Panc1 (cell line): ENCODE measurements around the gene ZNF211. TPM values are rescaled to one million over a fixed set of nuclear protein-coding genes. Genes with fewer than 3 reads are reported as not detected.

Experiments used
- ATAC-seq: fragments of 200-7000 bp; cut with Tn5 transposase; 2 replicates; pipeline ENCODE4 v1.9.1; 2020; ENCODE audit warnings: mild to moderate bottlenecking, moderate library complexity
- BruUV-seq: library from RNA; stranded (reverse); fragments of 400-500 nt; replicated peaks from 2 replicates; lab custom pipeline; 2021; lab: Mats Ljungman, UMichigan
- CTCF ChIA-PET: fragments of 300-600 bp; sonication (Branson Sonifier 250); formaldehyde crosslinking; loops from one replicate; lab custom pipeline; 2022; ENCODE audit warnings: antibody characterized with exemption; lab: Charles Lee
- POLR2A ChIA-PET: fragments of 300-600 bp; sonication (Branson Sonifier 250); formaldehyde crosslinking; loops from one replicate; lab custom pipeline; 2022; ENCODE audit warnings: antibody characterized with exemption; lab: Charles Lee
- DNase-seq: peaks from one replicate; pipeline ENCODE4 v3.0.0-alpha.2; 2010; ENCODE audit warnings: low read depth, low spot score
- H3K27ac ChIP-seq: 2 replicates; pipeline ENCODE4 v1.5.1; 2011; ENCODE audit warnings: mild to moderate bottlenecking, low read length, inconsistent platforms
- H3K27me3 ChIP-seq: fragments of 200-500 bp; sonication (Bioruptor generic); 2 replicates; pipeline ENCODE4 v1.6.0; 2014; ENCODE audit warnings: low read length, inconsistent platforms; ENCODE audit not compliant: control insufficient read depth, insufficient read depth
- H3K36me3 ChIP-seq: fragments of 200-500 bp; sonication (Bioruptor generic); 2 replicates; pipeline ENCODE4 v1.5.1; 2014; ENCODE audit warnings: inconsistent platforms, mild to moderate bottlenecking, low read length, moderate library complexity; ENCODE audit not compliant: control insufficient read depth, insufficient read depth
- H3K4me1 ChIP-seq: 2 replicates; pipeline ENCODE4 v1.5.1; 2011; ENCODE audit warnings: inconsistent platforms, mild to moderate bottlenecking, low read length, moderate library complexity; ENCODE audit not compliant: control insufficient read depth, insufficient read depth
- H3K4me3 ChIP-seq, 2 experiments: 2 replicates each; pipeline ENCODE4 v1.5.1; 2011 to 2012; ENCODE audit warnings: low read depth in 2 of 2, low read length in 2 of 2, mild to moderate bottlenecking in 2 of 2, inconsistent platforms in 1 of 2, moderate library complexity in 1 of 2
- H3K9me3 ChIP-seq: fragments of 200-500 bp; sonication (Bioruptor generic); 2 replicates; pipeline ENCODE4 v1.5.1; 2014; ENCODE audit warnings: low read depth, mild to moderate bottlenecking, inconsistent platforms, low read length, moderate library complexity; ENCODE audit not compliant: control insufficient read depth, insufficient read depth
- POLR2AphosphoS5 ChIP-seq: IDR thresholded peaks from 2 replicates; pipeline ENCODE4 v1.6.1; 2012; ENCODE audit warnings: mild to moderate bottlenecking, low read depth, low read length, moderate library complexity
- SIN3A ChIP-seq: IDR thresholded peaks from 2 replicates; pipeline ENCODE4 v1.6.1; 2012; ENCODE audit warnings: low read depth, mild to moderate bottlenecking, low read length, moderate library complexity, borderline replicate concordance; ENCODE audit not compliant: insufficient read depth
- TCF7L2 ChIP-seq: IDR thresholded peaks from 2 replicates; pipeline ENCODE4 v1.6.1; 2011; ENCODE audit warnings: mild to moderate bottlenecking, low read depth, low read length, inconsistent platforms
- in situ Hi-C: cut with HindIII; loops from 2 replicates; pipeline ENCODE4 v1.10.0; 2016; ENCODE audit warnings: low sequenced_read_pairs, low pct_unique_long_range_greater_than_20kb
- intact Hi-C: fragments of 100-400 bp; cut with micrococcal nuclease; formaldehyde crosslinking; loops from one replicate; pipeline ENCODE4 v1.10.0; 2022; ENCODE audit not compliant: unreplicated experiment
- total RNA-seq: library from RNA; stranded (reverse); gene quantifications from one replicate; pipeline ENCODE4 v1.2.1, GENCODE V29; 2021; ENCODE audit not compliant: unreplicated experiment
- TF ChIP-seq, protein P1 (sequence below): fragments of 450-650 bp; IDR thresholded peaks from 2 replicates; pipeline ENCODE4 v1.5.1; 2017; ENCODE audit warnings: mild to moderate bottlenecking
- TF ChIP-seq, protein P2 (sequence below), 2 experiments: IDR thresholded peaks; 2 replicates each; pipeline ENCODE4 v1.6.1; 2011 to 2012; ENCODE audit warnings: low read depth in 2 of 2, control low read depth in 1 of 2, low read length in 1 of 2, mild to moderate bottlenecking in 1 of 2, moderate library complexity in 1 of 2; ENCODE audit not compliant: insufficient read depth in 1 of 2

ZNF211 gene
- total RNA-seq, 1 experiment from 2014 or later: 13.9 TPM

DNA sequence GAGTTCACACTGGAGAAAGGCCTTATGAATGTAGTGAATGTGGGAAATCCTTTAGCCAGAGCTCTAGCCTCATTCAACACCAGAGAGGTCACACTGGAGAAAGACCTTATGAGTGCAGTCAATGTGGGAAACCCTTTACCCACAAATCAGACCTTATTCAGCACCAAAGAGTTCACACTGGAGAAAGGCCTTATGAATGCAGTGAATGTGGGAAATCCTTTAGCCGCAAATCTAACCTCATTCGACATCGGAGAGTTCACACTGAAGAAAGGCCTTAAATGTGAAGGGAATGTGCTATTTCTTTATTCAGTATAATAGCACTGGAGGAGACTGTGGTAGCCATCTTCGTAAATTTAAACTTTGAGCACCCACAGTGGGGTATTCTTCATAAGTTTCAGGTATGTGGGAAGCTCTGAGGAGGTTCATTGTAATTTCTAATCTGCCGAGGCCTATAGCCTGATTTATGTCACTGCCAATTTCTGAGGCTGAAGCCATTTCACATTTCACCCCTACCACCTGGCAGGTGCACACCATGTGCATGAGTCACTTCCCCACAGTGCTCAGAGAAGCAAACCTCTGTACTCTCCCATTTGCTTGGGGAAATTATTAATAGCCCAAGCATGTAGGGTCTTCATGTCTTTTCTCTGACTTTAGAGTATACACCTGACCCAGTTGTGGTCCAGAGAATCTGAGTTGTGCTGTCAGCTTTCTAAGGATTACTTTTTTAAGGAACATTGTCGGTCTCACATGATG, 55.2 kb downstream of the ZNF211 start:
- DNase-seq (no peak), ATAC-seq (no peak)
- H3K36me3 ChIP-seq: 0 out of 2 replicates have a peak, but pooled peaks cover 6% of the 10 kb centered on the region
- TF ChIP-seq TCF7L2: no peak
- TF ChIP-seq POLR2AphosphoS5: no peak
- TF ChIP-seq, protein P1, sequence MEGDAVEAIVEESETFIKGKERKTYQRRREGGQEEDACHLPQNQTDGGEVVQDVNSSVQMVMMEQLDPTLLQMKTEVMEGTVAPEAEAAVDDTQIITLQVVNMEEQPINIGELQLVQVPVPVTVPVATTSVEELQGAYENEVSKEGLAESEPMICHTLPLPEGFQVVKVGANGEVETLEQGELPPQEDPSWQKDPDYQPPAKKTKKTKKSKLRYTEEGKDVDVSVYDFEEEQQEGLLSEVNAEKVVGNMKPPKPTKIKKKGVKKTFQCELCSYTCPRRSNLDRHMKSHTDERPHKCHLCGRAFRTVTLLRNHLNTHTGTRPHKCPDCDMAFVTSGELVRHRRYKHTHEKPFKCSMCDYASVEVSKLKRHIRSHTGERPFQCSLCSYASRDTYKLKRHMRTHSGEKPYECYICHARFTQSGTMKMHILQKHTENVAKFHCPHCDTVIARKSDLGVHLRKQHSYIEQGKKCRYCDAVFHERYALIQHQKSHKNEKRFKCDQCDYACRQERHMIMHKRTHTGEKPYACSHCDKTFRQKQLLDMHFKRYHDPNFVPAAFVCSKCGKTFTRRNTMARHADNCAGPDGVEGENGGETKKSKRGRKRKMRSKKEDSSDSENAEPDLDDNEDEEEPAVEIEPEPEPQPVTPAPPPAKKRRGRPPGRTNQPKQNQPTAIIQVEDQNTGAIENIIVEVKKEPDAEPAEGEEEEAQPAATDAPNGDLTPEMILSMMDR: no peak
- TF ChIP-seq, protein P2, sequence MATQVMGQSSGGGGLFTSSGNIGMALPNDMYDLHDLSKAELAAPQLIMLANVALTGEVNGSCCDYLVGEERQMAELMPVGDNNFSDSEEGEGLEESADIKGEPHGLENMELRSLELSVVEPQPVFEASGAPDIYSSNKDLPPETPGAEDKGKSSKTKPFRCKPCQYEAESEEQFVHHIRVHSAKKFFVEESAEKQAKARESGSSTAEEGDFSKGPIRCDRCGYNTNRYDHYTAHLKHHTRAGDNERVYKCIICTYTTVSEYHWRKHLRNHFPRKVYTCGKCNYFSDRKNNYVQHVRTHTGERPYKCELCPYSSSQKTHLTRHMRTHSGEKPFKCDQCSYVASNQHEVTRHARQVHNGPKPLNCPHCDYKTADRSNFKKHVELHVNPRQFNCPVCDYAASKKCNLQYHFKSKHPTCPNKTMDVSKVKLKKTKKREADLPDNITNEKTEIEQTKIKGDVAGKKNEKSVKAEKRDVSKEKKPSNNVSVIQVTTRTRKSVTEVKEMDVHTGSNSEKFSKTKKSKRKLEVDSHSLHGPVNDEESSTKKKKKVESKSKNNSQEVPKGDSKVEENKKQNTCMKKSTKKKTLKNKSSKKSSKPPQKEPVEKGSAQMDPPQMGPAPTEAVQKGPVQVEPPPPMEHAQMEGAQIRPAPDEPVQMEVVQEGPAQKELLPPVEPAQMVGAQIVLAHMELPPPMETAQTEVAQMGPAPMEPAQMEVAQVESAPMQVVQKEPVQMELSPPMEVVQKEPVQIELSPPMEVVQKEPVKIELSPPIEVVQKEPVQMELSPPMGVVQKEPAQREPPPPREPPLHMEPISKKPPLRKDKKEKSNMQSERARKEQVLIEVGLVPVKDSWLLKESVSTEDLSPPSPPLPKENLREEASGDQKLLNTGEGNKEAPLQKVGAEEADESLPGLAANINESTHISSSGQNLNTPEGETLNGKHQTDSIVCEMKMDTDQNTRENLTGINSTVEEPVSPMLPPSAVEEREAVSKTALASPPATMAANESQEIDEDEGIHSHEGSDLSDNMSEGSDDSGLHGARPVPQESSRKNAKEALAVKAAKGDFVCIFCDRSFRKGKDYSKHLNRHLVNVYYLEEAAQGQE (IDR thresholded peaks at IDR 0.05; ENCODE audit: insufficient read depth in 1 of 2, low read depth in 2 of 2, low read length in 1 of 2): no peak
- TF ChIP-seq SIN3A: no peak
- no TSS peak for BruUV-seq
- peaks cover 88% of the 10 kb centered on the region for H3K9me3 ChIP-seq
- POLR2A ChIA-PET: no interaction called here
- CTCF ChIA-PET: no interaction called here
- in situ Hi-C loops: no loop called here
- H3K4me1 ChIP-seq: no peaks in the 10 kb centered on the region
- no peak overlapping the region for H3K4me3 ChIP-seq
- intact Hi-C loops: no loop called here
- no peak overlapping the region for H3K27ac ChIP-seq
- no peaks in the 10 kb centered on the region for H3K27me3 ChIP-seq

DNA sequence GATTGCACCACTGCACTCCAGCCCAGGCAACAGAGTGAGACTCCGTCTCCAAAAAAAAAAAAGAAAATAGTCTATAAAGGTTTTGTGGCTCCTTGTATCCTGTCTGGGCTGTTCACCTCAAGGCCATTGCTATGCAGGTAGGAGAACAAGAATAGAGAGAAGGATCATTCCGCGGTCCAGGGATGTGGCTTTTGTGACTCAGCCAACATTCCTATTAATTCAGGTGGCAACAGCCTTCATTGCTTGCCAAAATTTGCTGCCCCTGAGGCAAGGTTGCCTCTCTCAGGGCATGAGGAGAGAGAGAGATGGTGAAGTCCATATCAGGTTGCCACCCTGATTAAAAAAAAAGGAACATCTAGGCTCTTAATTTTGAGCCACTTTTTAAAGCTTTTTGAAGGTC, 56.8 kb downstream of the ZNF211 start:
- CTCF ChIA-PET: interaction anchor here (0.6 kb wide), 1 partner anchor 8 kb away, joined by 3 read pairs; the partner anchor contains the start of gene ZNF551
- intact Hi-C loops: no loop called here
- Histone ChIP-seq H3K4me1 (no peaks in the 10 kb centered on the region), H3K27me3 (no peaks in the 10 kb centered on the region), H3K9me3 (peaks cover 84% of the 10 kb centered on the region), H3K4me3 (no peak overlapping the region), H3K36me3 (0 out of 2 replicates have a peak, but pooled peaks cover 6% of the 10 kb centered on the region), H3K27ac (no peak overlapping the region)
- TF ChIP-seq, protein P2 (IDR thresholded peaks at IDR 0.05; ENCODE audit: insufficient read depth in 1 of 2, low read depth in 2 of 2, low read length in 1 of 2): no peak
- ATAC-seq: no peak
- BruUV-seq: no TSS peak
- in situ Hi-C loops: no loop called here
- DNase-seq: no peak
- POLR2A ChIA-PET: no interaction called here

Other genes with a start within 250 kb of the ZNF211 start
- gene ZNF548, start 243.3 kb upstream of the ZNF211 start, total RNA-seq: 14.7 TPM
- gene ZNF17, start 222.0 kb upstream of the ZNF211 start, total RNA-seq: 9.2 TPM
- gene ZNF749, start 197.8 kb upstream of the ZNF211 start, total RNA-seq: 21.3 TPM
- 0.18 TPM for gene VN1R1, start 176.0 kb upstream of the ZNF211 start, total RNA-seq
- 6.2 TPM for gene ZNF772, start 155.6 kb upstream of the ZNF211 start, total RNA-seq
- 14.0 TPM for gene ZNF419, start 145.4 kb upstream of the ZNF211 start, total RNA-seq
- gene ZNF773, start 133.2 kb upstream of the ZNF211 start, total RNA-seq: 10.2 TPM
- gene ZNF549, start 105.8 kb upstream of the ZNF211 start, total RNA-seq: not detected
- 15.1 TPM for gene ZNF550, start 73.3 kb upstream of the ZNF211 start, total RNA-seq
- 8.7 TPM for gene ZNF416, start 54.3 kb upstream of the ZNF211 start, total RNA-seq
- gene ZIK1, start 49.0 kb upstream of the ZNF211 start, total RNA-seq: not detected
- gene ZNF530, start 33.3 kb upstream of the ZNF211 start, total RNA-seq: 8.9 TPM
- 18.9 TPM for gene ZNF134, start 18.9 kb upstream of the ZNF211 start, total RNA-seq
- gene ZSCAN4, start 35.8 kb downstream of the ZNF211 start, total RNA-seq: not detected
- gene ZNF551, start 48.8 kb downstream of the ZNF211 start, total RNA-seq: 11.0 TPM
- gene ZNF154, start 76.0 kb downstream of the ZNF211 start, total RNA-seq: not detected
- gene ZNF671, start 94.5 kb downstream of the ZNF211 start, total RNA-seq: not detected
- 19.5 TPM for gene ZNF776, start 113.6 kb downstream of the ZNF211 start, total RNA-seq
- gene ZNF586, start 136.5 kb downstream of the ZNF211 start, total RNA-seq: 10.7 TPM
- gene ZNF552, start 181.7 kb downstream of the ZNF211 start, total RNA-seq: 7.5 TPM
- gene ZNF587B, start 197.1 kb downstream of the ZNF211 start, total RNA-seq: 17.6 TPM
- gene ZNF587, start 216.7 kb downstream of the ZNF211 start, total RNA-seq: 57.3 TPM